SK-N-SH treated with all-trans-retinoic acid at 6 μM for 48 hours (cell line): ENCODE results near the gene SEC24C.

Experiments used
- ATAC-seq: fragments of 200-7000 bp; cut with Tn5 transposase; 3 replicates; pipeline ENCODE4 v1.9.1; 2020; ENCODE audit warnings: mild to moderate bottlenecking, moderate library complexity
- ARNTL ChIP-seq: fragments of 450-650 bp; formaldehyde crosslinking; IDR thresholded peaks from 2 replicates; pipeline ENCODE4 v1.5.0; 2020; ENCODE audit warnings: low read depth, mild to moderate bottlenecking, moderate library complexity, borderline replicate concordance
- BACH2 ChIP-seq: fragments of 250-450 bp; sonication (Bioruptor Pico); IDR thresholded peaks from 2 replicates; pipeline ENCODE4 v1.9.0; 2021; ENCODE audit warnings: mild to moderate bottlenecking, borderline replicate concordance
- CSDC2 ChIP-seq: fragments of 250-450 bp; sonication (Bioruptor Pico); IDR thresholded peaks from 2 replicates; pipeline ENCODE4 v1.5.0; 2020; ENCODE audit warnings: mild to moderate bottlenecking, moderate library complexity
- ESRRG ChIP-seq: fragments of 250-450 bp; sonication (Bioruptor Pico); IDR thresholded peaks from 2 replicates; pipeline ENCODE4 v1.6.1; 2021; ENCODE audit warnings: mild to moderate bottlenecking
- GLIS3 ChIP-seq: fragments of 250-450 bp; sonication (Bioruptor Pico); IDR thresholded peaks from 2 replicates; pipeline ENCODE4 v1.5.0; 2020; ENCODE audit warnings: mild to moderate bottlenecking, moderate library complexity
- ISL1 ChIP-seq: fragments of 250-450 bp; sonication (Bioruptor Pico); IDR thresholded peaks from 2 replicates; pipeline ENCODE4 v2.1.2; 2022; ENCODE audit warnings: mild to moderate bottlenecking, moderate library complexity
- OSR1 ChIP-seq: fragments of 250-450 bp; sonication (Bioruptor Pico); IDR thresholded peaks from 2 replicates; pipeline ENCODE4 v1.8.0; 2022; ENCODE audit warnings: moderate library complexity, mild to moderate bottlenecking, inconsistent platforms
- PATZ1 ChIP-seq: fragments of 250-450 bp; sonication (Bioruptor Pico); IDR thresholded peaks from 2 replicates; pipeline ENCODE4 v1.8.0; 2020; ENCODE audit warnings: mild to moderate bottlenecking, moderate library complexity, borderline replicate concordance
- PPARA ChIP-seq: fragments of 250-450 bp; sonication (Bioruptor Pico); IDR thresholded peaks from 2 replicates; pipeline ENCODE4 v1.5.0; 2020; ENCODE audit warnings: mild to moderate bottlenecking, borderline replicate concordance
- RARB ChIP-seq: fragments of 250-450 bp; sonication (Bioruptor Pico); IDR thresholded peaks from 2 replicates; pipeline ENCODE4 v1.8.0; 2021; ENCODE audit warnings: mild to moderate bottlenecking, moderate library complexity
- SNAI2 ChIP-seq: fragments of 250-450 bp; sonication (Bioruptor Pico); IDR thresholded peaks from 2 replicates; pipeline ENCODE4 v1.5.0; 2020; ENCODE audit warnings: mild to moderate bottlenecking, moderate library complexity
- TCF4 ChIP-seq: fragments of 250-450 bp; sonication (Bioruptor Pico); IDR thresholded peaks from 2 replicates; pipeline ENCODE4 v1.8.0; 2021; ENCODE audit warnings: mild to moderate bottlenecking, moderate library complexity, borderline replicate concordance
- TOX ChIP-seq: fragments of 250-450 bp; sonication (Bioruptor Pico); IDR thresholded peaks from 2 replicates; pipeline ENCODE4 v1.8.0; 2021; ENCODE audit warnings: mild to moderate bottlenecking, moderate library complexity, borderline replicate concordance
- ZC3H10 ChIP-seq: fragments of 250-450 bp; sonication (Bioruptor Pico); IDR thresholded peaks from 2 replicates; pipeline ENCODE4 v1.5.1; 2021; ENCODE audit warnings: mild to moderate bottlenecking, moderate library complexity
- ZFP3 ChIP-seq: fragments of 250-450 bp; sonication (Bioruptor Pico); IDR thresholded peaks from 2 replicates; pipeline ENCODE4 v1.5.0; 2020; ENCODE audit warnings: mild to moderate bottlenecking, moderate library complexity
- ZFP30 ChIP-seq: fragments of 450-650 bp; formaldehyde crosslinking; IDR thresholded peaks from 2 replicates; pipeline ENCODE4 v1.5.0; 2022; ENCODE audit warnings: mild to moderate bottlenecking, moderate library complexity
- ZNF565 ChIP-seq: fragments of 450-650 bp; formaldehyde crosslinking; conservative IDR thresholded peaks from 2 replicates; pipeline ENCODE4 v1.5.0; 2020; ENCODE audit warnings: low read depth, mild to moderate bottlenecking, moderate library complexity
- ZNF70 ChIP-seq: fragments of 450-650 bp; formaldehyde crosslinking; IDR thresholded peaks from 2 replicates; pipeline ENCODE4 v1.5.0; 2020; ENCODE audit warnings: mild to moderate bottlenecking, moderate library complexity
- ZNF8 ChIP-seq: fragments of 450-650 bp; formaldehyde crosslinking; IDR thresholded peaks from 2 replicates; pipeline ENCODE4 v1.5.0; 2020; ENCODE audit warnings: mild to moderate bottlenecking, moderate library complexity
- TF ChIP-seq, protein P1 (sequence below): fragments of 250-450 bp; sonication (Bioruptor Pico); IDR thresholded peaks from 2 replicates; pipeline ENCODE4 v1.5.1; 2021; ENCODE audit warnings: mild to moderate bottlenecking, moderate library complexity
- TF ChIP-seq, protein P2 (sequence below): fragments of 250-450 bp; sonication (Bioruptor Pico); IDR thresholded peaks from 2 replicates; pipeline ENCODE4 v1.5.1; 2020; ENCODE audit warnings: low read depth, mild to moderate bottlenecking, moderate library complexity
- TF ChIP-seq, protein P3 (sequence below): fragments of 250-450 bp; sonication (Bioruptor Pico); IDR thresholded peaks from 2 replicates; pipeline ENCODE4 v1.5.0; 2020; ENCODE audit warnings: mild to moderate bottlenecking, moderate library complexity
- TF ChIP-seq, protein P4 (sequence below): fragments of 250-450 bp; sonication (Bioruptor Pico); IDR thresholded peaks from 2 replicates; pipeline ENCODE4 v1.8.0; 2021; ENCODE audit warnings: low read depth, mild to moderate bottlenecking, moderate library complexity, borderline replicate concordance

The SEC24C gene

DNA sequence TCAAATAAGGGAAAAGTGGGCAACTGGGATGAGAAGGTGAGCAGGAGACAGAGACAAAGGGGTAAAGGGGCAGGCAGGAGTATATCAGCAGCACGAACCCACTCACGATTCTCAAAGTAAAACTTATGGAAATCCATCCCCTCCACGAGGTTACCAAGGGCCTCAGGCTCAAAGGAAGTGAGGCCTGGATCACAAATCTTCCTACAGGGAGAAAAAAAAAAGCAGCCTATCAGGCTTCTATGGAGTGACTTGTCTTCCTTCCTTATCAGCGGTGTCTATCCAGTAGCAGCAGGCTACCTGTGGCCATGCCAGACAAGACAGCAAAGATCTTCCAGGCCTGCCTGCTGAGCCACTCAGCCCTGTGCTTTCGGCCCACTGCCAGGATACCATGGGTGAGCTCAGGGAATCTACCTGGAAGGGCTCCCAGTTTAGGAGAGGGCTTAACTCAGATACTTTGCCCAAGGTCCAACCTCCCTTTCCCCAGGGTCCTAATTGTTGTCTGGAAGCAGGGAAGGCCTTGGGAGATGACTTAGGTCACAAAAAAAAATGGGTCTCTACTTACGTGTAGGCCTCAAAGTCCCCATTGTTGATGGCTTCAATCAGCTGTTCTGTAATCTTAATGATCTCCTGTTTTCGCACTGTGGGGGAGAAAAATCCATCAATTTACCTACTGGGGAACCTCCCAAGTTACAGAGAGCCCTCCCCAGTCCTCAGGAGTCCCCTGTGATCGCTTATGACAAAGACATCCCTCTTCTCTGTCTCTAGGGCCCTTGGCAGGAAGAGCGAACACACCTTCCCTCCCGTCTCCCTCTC is 73.0 kb downstream of the SEC24C start:
- no peak for ATAC-seq
- TF ChIP-seq BACH2 (CRISPR knock-in tag) = no peak
- TF ChIP-seq ESRRG (CRISPR knock-in tag) = no peak
- TF ChIP-seq, protein P1, sequence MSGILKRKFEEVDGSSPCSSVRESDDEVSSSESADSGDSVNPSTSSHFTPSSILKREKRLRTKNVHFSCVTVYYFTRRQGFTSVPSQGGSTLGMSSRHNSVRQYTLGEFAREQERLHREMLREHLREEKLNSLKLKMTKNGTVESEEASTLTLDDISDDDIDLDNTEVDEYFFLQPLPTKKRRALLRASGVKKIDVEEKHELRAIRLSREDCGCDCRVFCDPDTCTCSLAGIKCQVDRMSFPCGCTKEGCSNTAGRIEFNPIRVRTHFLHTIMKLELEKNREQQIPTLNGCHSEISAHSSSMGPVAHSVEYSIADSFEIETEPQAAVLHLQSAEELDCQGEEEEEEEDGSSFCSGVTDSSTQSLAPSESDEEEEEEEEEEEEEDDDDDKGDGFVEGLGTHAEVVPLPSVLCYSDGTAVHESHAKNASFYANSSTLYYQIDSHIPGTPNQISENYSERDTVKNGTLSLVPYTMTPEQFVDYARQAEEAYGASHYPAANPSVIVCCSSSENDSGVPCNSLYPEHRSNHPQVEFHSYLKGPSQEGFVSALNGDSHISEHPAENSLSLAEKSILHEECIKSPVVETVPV (CRISPR knock-in tag) = no peak
- TF ChIP-seq ZNF565 = no peak
- no peak for TF ChIP-seq RARB (CRISPR knock-in tag)
- no peak for TF ChIP-seq PPARA (CRISPR knock-in tag)
- no peak for TF ChIP-seq GLIS3 (CRISPR knock-in tag)
- no peak for TF ChIP-seq SNAI2 (CRISPR knock-in tag)
- TF ChIP-seq ZNF70 (CRISPR knock-in tag) = no peak
- no peak for TF ChIP-seq PATZ1
- TF ChIP-seq, protein P2, sequence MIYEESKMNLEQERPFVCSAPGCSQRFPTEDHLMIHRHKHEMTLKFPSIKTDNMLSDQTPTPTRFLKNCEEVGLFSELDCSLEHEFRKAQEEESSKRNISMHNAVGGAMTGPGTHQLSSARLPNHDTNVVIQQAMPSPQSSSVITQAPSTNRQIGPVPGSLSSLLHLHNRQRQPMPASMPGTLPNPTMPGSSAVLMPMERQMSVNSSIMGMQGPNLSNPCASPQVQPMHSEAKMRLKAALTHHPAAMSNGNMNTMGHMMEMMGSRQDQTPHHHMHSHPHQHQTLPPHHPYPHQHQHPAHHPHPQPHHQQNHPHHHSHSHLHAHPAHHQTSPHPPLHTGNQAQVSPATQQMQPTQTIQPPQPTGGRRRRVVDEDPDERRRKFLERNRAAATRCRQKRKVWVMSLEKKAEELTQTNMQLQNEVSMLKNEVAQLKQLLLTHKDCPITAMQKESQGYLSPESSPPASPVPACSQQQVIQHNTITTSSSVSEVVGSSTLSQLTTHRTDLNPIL (CRISPR knock-in tag) = no peak

DNA sequence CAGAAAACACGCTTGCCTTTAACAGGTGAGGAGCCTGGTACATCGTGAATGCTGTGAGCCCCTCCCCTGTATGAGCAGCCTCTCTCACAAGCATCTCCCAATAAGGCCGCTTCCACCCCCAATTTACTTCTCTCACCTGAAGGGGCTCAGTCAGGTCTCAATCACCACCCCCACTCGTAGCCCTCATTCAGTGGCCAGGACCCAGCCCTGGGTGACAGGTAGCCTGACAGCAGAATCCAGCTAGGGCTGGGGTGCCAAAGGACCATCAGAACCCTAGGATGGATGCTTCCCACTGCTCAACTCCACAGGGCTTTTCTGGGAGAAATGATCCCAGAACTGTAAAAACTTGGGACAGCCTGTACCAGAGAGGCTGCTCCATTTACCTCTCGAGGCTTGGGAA is 73.7 kb downstream of the SEC24C start:
- no peak for ATAC-seq
- TF ChIP-seq, protein P1 (CRISPR knock-in tag) = no peak
- no peak for TF ChIP-seq OSR1 (CRISPR knock-in tag)
- TF ChIP-seq ZFP3 = no peak
- TF ChIP-seq, protein P2 (CRISPR knock-in tag) = no peak
- TF ChIP-seq ZC3H10 = no peak
- TF ChIP-seq BACH2 (CRISPR knock-in tag) = no peak
- TF ChIP-seq ISL1 (CRISPR knock-in tag) = no peak
- no peak for TF ChIP-seq ARNTL
- TF ChIP-seq PATZ1 = no peak
- no peak for TF ChIP-seq ZNF565
- TF ChIP-seq PPARA (CRISPR knock-in tag) = no peak
- no peak for TF ChIP-seq CSDC2 (CRISPR knock-in tag)
- TF ChIP-seq ZFP30 (CRISPR knock-in tag) = no peak
- TF ChIP-seq ESRRG (CRISPR knock-in tag) = no peak
- TF ChIP-seq, protein P3, sequence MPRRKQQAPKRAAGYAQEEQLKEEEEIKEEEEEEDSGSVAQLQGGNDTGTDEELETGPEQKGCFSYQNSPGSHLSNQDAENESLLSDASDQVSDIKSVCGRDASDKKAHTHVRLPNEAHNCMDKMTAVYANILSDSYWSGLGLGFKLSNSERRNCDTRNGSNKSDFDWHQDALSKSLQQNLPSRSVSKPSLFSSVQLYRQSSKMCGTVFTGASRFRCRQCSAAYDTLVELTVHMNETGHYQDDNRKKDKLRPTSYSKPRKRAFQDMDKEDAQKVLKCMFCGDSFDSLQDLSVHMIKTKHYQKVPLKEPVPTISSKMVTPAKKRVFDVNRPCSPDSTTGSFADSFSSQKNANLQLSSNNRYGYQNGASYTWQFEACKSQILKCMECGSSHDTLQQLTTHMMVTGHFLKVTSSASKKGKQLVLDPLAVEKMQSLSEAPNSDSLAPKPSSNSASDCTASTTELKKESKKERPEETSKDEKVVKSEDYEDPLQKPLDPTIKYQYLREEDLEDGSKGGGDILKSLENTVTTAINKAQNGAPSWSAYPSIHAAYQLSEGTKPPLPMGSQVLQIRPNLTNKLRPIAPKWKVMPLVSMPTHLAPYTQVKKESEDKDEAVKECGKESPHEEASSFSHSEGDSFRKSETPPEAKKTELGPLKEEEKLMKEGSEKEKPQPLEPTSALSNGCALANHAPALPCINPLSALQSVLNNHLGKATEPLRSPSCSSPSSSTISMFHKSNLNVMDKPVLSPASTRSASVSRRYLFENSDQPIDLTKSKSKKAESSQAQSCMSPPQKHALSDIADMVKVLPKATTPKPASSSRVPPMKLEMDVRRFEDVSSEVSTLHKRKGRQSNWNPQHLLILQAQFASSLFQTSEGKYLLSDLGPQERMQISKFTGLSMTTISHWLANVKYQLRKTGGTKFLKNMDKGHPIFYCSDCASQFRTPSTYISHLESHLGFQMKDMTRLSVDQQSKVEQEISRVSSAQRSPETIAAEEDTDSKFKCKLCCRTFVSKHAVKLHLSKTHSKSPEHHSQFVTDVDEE (CRISPR knock-in tag) = no peak
- TF ChIP-seq TCF4 (CRISPR knock-in tag) = no peak
- TF ChIP-seq TOX = no peak
- TF ChIP-seq, protein P4, sequence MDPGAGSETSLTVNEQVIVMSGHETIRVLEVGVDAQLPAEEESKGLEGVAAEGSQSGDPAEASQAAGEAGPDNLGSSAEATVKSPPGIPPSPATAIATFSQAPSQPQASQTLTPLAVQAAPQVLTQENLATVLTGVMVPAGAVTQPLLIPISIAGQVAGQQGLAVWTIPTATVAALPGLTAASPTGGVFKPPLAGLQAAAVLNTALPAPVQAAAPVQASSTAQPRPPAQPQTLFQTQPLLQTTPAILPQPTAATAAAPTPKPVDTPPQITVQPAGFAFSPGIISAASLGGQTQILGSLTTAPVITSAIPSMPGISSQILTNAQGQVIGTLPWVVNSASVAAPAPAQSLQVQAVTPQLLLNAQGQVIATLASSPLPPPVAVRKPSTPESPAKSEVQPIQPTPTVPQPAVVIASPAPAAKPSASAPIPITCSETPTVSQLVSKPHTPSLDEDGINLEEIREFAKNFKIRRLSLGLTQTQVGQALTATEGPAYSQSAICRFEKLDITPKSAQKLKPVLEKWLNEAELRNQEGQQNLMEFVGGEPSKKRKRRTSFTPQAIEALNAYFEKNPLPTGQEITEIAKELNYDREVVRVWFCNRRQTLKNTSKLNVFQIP (CRISPR knock-in tag) = no peak
- TF ChIP-seq ZNF8 (CRISPR knock-in tag) = no peak
